Endothelial cell of umbilical vein (primary cell): ENCODE data around the gene PIM3. TPM values are rescaled to one million over a fixed set of nuclear protein-coding genes. Genes with fewer than 3 reads are reported as not detected.

ENCODE experiments used
- BruUV-seq: library from RNA; stranded (reverse); fragments of 400-500 nt; replicated peaks from 2 replicates; lab custom pipeline; 2021; lab: Mats Ljungman, UMichigan
- CTCF ChIA-PET: fragments of 300-600, 350-600 bp; sonication (Branson Sonifier 250); formaldehyde crosslinking; loops from one replicate; lab custom pipeline; 2021; ENCODE audit warnings: antibody characterized with exemption, inconsistent platforms; lab: Charles Lee
- POLR2A ChIA-PET: fragments of 300-600, 350-600 bp; sonication (Branson Sonifier 250); formaldehyde crosslinking; loops from one replicate; lab custom pipeline; 2021; ENCODE audit warnings: antibody characterized with exemption, inconsistent platforms; lab: Charles Lee
- DNase-seq: peaks from one replicate; pipeline ENCODE4 v3.0.0-alpha.2; 2011; ENCODE audit warnings: low read depth, low spot score
- FAIRE-seq: peaks from 2 replicates; lab custom pipeline; 2011; peaks lifted over from hg19 to GRCh38; lab: Jason Lieb, UNC
- H2AFZ ChIP-seq: 2 replicates; pipeline ENCODE4 v1.6.0; 2012; ENCODE audit warnings: low read depth, low read length, control low read depth, inconsistent platforms
- H3K27ac ChIP-seq: 2 replicates; pipeline ENCODE4 v1.5.1; 2011; ENCODE audit warnings: low read depth, mild to moderate bottlenecking, control low read depth, low read length, moderate library complexity; ENCODE audit not compliant: insufficient read depth
- H3K27me3 ChIP-seq, 2 experiments: 2 replicates each; pipeline versions ENCODE4 v1.6.0 to v1.6.1; 2011; ENCODE audit warnings: low read length in 2 of 2, mixed read lengths in 1 of 2; ENCODE audit not compliant: control insufficient read depth in 2 of 2, insufficient read depth in 2 of 2
- H3K36me3 ChIP-seq, 2 experiments: 2 replicates in 1 of 2; 3 replicates in 1 of 2; pipeline ENCODE4 v1.5.1; 2011; ENCODE audit warnings: low read length in 2 of 2, mild to moderate bottlenecking in 1 of 2, moderate library complexity in 1 of 2; ENCODE audit not compliant: control insufficient read depth in 2 of 2, insufficient read depth in 2 of 2; ENCODE audit errors: extremely low read depth in 1 of 2
- H3K4me1 ChIP-seq: 3 replicates; pipeline ENCODE4 v1.5.1; 2011; ENCODE audit warnings: mild to moderate bottlenecking, low read length; ENCODE audit not compliant: control insufficient read depth, insufficient read depth; ENCODE audit errors: extremely low read depth
- H3K4me2 ChIP-seq: 2 replicates; pipeline ENCODE4 v1.6.1; 2011; ENCODE audit warnings: low read length, control low read depth, mixed read lengths; ENCODE audit not compliant: insufficient read depth
- H3K4me3 ChIP-seq, 3 experiments: fragments of 200-600 bp in 1 of 3; sonication (generic), shearing (Covaris generic) in 1 of 3; replicated peaks in 1 of 3; 2 replicates each; pipeline ENCODE4 v1.5.1; 2011 to 2016; ENCODE audit warnings: control low read depth in 3 of 3, low read length in 3 of 3, mild to moderate bottlenecking in 2 of 3, inconsistent platforms in 1 of 3, low read depth in 1 of 3, moderate library complexity in 1 of 3; ENCODE audit not compliant: insufficient read depth in 1 of 3
- H3K79me2 ChIP-seq: 2 replicates; pipeline ENCODE4 v1.6.0; 2012; ENCODE audit warnings: low read length, inconsistent platforms; ENCODE audit not compliant: control insufficient read depth, insufficient read depth
- H3K9ac ChIP-seq: replicated peaks from 2 replicates; pipeline ENCODE3; 2011; ENCODE audit warnings: low read length, control low read depth; ENCODE audit not compliant: insufficient read depth; ENCODE audit errors: extremely low read depth
- H3K9me1 ChIP-seq: replicated peaks from 3 replicates; pipeline ENCODE4 v1.6.0; 2011; ENCODE audit warnings: mild to moderate bottlenecking, low read length; ENCODE audit not compliant: control insufficient read depth, insufficient read depth; ENCODE audit errors: extremely low read depth
- H3K9me3 ChIP-seq: replicated peaks from 2 replicates; pipeline ENCODE4 v1.5.1; 2012; ENCODE audit warnings: low read length, inconsistent platforms; ENCODE audit not compliant: control insufficient read depth, insufficient read depth
- H4K20me1 ChIP-seq: replicated peaks from 2 replicates; pipeline ENCODE3; 2011; ENCODE audit warnings: mild to moderate bottlenecking, low read length; ENCODE audit not compliant: control insufficient read depth, insufficient read depth; ENCODE audit errors: extremely low read depth
- CTCF ChIP-seq, 2 donors: IDR thresholded peaks; 1 replicate in 1 of 2; 2 replicates in 1 of 2; pipeline ENCODE4 v1.5.1; 2011; ENCODE audit warnings: low read length in 2 of 2, mild to moderate bottlenecking in 2 of 2, moderate library complexity in 2 of 2, control low read depth in 1 of 2, inconsistent platforms in 1 of 2, low read depth in 1 of 2; ENCODE audit not compliant: insufficient read depth in 1 of 2; ENCODE audit errors: extremely low read depth in 1 of 2
- EZH2 ChIP-seq: IDR thresholded peaks from 2 replicates; pipeline ENCODE4 v1.6.1; 2012; ENCODE audit warnings: borderline replicate concordance, low read depth, mild to moderate bottlenecking, moderate library complexity, low read length, inconsistent platforms; ENCODE audit not compliant: severe bottlenecking
- FOS ChIP-seq: IDR thresholded peaks from 2 replicates; pipeline ENCODE4 v1.6.1; 2011; ENCODE audit warnings: mild to moderate bottlenecking, low read length, moderate library complexity, borderline replicate concordance; ENCODE audit not compliant: insufficient read depth
- GATA2 ChIP-seq: IDR thresholded peaks from 2 replicates; pipeline ENCODE4 v1.7.0; 2011; ENCODE audit warnings: low read depth, mild to moderate bottlenecking, moderate library complexity, mixed read lengths, low read length; ENCODE audit not compliant: insufficient read length, insufficient read depth
- JUN ChIP-seq: IDR thresholded peaks from 2 replicates; pipeline ENCODE4 v1.6.1; 2011; ENCODE audit warnings: borderline replicate concordance, low read depth; ENCODE audit not compliant: insufficient read length, insufficient read depth
- MAX ChIP-seq: IDR thresholded peaks from 2 replicates; pipeline ENCODE4 v1.6.1; 2011; ENCODE audit not compliant: insufficient read depth, insufficient read length
- MYC ChIP-seq: IDR thresholded peaks from one replicate; pipeline ENCODE4 v1.6.1; 2011; ENCODE audit warnings: mild to moderate bottlenecking, low read depth, low read length
- POLR2A ChIP-seq: IDR thresholded peaks from 2 replicates; pipeline ENCODE4 v1.6.1; 2012; ENCODE audit warnings: low read depth, mild to moderate bottlenecking, control low read depth, low read length
- POLR2AphosphoS5 ChIP-seq: IDR thresholded peaks from 2 replicates; pipeline ENCODE4 v1.6.1; 2012; ENCODE audit warnings: low read depth, mild to moderate bottlenecking, control low read depth, low read length, moderate library complexity; ENCODE audit not compliant: insufficient read depth
- dilution Hi-C: fragments of 300-500 bp; cut with MboI; formaldehyde crosslinking; loops from one replicate; pipeline ENCODE4 v1.15.0; 2019; ENCODE audit warnings: low sequenced_read_pairs; ENCODE audit not compliant: extremely low pct_ligation_motif_present
- intact Hi-C: fragments of 100-400 bp; cut with micrococcal nuclease; formaldehyde crosslinking; loops from one replicate; pipeline ENCODE4 v1.10.0; 2022
- polyA plus RNA-seq, 4 experiments: library from polyadenylated mRNA; depleted of rRNA in 3 of 4; stranded (reverse) in 3 of 4; unstranded in 1 of 4; fragments of >200 nt; gene quantifications; 2 replicates each; pipeline versions ENCODE4 v1.2.1 to v1.2.3, GENCODE V29; 2011 to 2012; ENCODE audit warnings: missing spikeins in 1 of 4
- total RNA-seq: library from RNA; stranded (reverse); gene quantifications from 2 replicates; pipeline ENCODE4 v1.2.3, GENCODE V29; 2021

The PIM3 gene
- total and polyA plus RNA-seq, 2 donors (not counting 3 experiments of a cell fraction or from before 2014, with no cell fraction given) = 131 to 185 TPM

- Histone ChIP-seq H4K20me1 (no peaks in the 10 kb centered on the region), H3K4me2 (no peak overlapping the region), H2AFZ (no peak overlapping the region), H3K9ac (no peak overlapping the region), H3K27ac (no peak overlapping the region), H3K27me3 (no peaks in the 10 kb centered on the region), H3K79me2 (no peaks in the 10 kb centered on the region), H3K36me3 (no peaks in the 10 kb centered on the region), H3K9me1 (no peaks in the 10 kb centered on the region), H3K4me1 (peaks cover 26% of the 10 kb centered on the region), H3K9me3 (no peaks in the 10 kb centered on the region), H3K4me3 (no peak overlapping the region)
- FAIRE-seq (no peak), DNase-seq (no peak)
- dilution Hi-C loops = no loop called here
- ChIA-PET POLR2A (no interaction called here), CTCF (interaction anchor here (2.3 kb wide), 1 partner anchor 101 kb away, joined by 31 read pairs; no protein-coding TSS in a partner anchor)
- TF ChIP-seq CTCF (IDR thresholded peaks at IDR 0.05; ENCODE audit: extremely low read depth in 1 of 2, insufficient read depth in 1 of 2, low read depth in 1 of 2, low read length in 2 of 2) = no peak
- no peak for TF ChIP-seq MAX
- TF ChIP-seq FOS = no peak
- no peak for TF ChIP-seq EZH2
- no peak for TF ChIP-seq MYC
- no peak for TF ChIP-seq GATA2
- no peak for TF ChIP-seq JUN
- TF ChIP-seq POLR2AphosphoS5 = no peak
- no peak for TF ChIP-seq POLR2A
- no TSS peak for BruUV-seq
- intact Hi-C loops = no loop called here
Measured at GRCh38 chr22:49928555-49929210, 31.9 kb upstream of the PIM3 start.
